Activated T-helper 1 cell treated with Interleukin-2 at 50 U/mL for 16 hours (primary cell): ENCODE results near the gene GAK.

Source experiments
- DNase-seq: peaks from one replicate; pipeline ENCODE4 v3.0.0-alpha.2; 2020; ENCODE audit warnings: low read depth

Gene GAK

DNA sequence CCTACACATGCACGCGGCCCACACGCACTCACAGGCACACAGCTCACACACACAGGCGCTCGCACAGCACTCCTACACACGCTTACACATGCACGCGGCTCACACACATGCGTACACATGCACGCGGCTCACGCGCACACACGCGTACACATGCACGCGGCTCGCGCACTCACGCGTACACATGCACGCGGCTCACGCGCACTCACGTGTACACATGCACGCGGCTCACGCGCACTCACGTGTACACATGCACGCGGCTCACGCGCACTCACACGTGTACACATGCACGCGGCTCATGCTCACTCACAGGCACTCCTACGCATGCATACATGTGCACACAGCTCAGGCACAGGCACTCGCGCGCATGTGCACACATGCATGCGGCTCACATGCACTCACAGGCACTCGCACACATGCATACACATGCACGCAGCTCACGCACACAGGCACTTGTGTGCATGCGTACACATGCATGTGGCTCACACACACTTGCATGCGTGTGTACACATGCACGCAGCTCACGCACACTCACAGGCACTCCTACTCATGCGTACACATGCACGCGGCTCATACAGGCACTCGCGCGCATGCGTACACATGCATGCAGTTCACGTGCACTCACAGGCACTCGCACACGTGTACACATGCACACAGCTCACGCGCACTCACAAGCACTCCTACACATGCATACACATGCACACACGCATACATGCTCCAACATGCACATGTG lies 44.9 kb downstream of the GAK start:
- no peak for DNase-seq

- DNase-seq, result no peak
Measured at GRCh38 chr4:886244-886643, 45.9 kb downstream of the GAK start.

- DNase-seq, result no peak
Measured at GRCh38 chr4:885353-885752, 46.8 kb downstream of the GAK start.

DNA sequence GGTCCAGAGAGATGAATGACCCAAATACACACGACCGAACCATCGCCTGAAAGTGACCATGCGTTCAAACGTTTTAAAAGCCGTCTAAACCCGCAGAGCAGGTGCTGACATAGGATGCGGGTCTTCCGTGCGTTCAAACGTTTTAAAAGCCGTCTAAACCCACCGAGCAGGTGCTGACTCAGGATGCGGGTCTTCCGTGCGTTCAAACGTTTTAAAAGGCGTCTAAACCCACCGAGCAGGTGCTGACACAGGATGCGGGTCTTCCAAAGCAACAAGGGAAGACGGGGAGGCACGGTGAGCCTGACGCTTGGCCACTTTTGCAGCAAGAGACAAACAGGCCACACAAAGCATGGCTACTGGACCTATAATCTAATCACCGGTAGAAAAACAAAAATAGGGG lies 47.2 kb downstream of the GAK start:
- DNase-seq, result no peak

- DNase-seq, result no peak
Measured at GRCh38 chr4:884259-884658, 47.9 kb downstream of the GAK start.

DNA sequence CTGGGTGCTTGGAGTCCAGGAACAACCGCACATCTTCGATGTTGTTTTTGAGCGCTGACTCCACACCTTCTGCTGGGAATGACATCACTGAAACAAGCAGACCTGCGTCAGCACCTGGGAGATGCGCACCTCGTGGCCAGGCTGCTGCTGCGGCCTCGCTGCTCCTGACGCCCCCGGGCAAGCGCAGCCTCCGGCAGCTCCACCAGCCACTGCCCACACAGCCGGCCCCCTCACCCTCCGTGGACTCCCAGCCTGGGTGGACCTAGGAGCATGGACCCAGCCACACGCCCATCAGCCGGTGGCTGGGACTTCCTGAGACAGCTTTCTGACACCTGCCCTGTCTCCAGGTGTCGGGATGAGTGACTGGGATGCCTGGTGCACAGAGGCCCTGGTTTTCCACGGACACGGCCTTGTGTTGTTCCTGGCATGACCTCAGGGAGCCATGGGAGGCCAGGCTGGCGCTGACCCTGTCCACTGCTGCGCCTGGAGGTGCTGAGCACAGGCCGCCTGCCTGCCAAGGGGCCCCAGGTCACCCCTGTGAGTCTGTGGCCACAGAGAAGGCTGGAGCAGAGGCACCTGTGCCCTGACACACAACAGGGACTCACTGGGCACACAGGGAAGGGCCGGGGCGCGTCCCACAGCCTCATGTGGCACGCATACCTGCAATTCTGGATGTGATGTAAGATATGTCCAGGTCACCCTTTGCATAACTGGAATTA lies 48.6 kb downstream of the GAK start:
- DNase-seq, result no peak

DNA sequence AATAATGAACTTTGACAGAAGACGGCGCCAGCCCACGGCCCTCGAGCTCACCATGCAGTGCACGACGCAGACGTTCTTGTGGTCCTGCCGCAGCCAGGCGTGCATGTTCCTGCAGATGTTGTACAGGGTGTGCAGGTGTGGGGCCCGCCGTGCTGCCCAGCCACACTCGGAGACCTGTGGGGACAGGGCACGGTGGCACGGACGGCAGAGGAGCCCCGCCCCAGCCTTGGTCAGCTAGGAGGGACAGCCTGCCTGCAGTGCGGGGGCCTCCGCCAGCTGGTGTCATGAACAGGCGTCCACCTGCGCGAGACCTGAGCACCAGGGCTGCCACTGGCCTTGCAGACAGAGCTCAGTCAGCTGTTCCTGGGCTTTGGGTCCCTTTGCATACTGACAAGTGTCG lies 49.5 kb downstream of the GAK start:
- DNase-seq, result no peak

- DNase-seq, result no peak
Measured at GRCh38 chr4:881709-882108, 50.4 kb downstream of the GAK start.

DNA sequence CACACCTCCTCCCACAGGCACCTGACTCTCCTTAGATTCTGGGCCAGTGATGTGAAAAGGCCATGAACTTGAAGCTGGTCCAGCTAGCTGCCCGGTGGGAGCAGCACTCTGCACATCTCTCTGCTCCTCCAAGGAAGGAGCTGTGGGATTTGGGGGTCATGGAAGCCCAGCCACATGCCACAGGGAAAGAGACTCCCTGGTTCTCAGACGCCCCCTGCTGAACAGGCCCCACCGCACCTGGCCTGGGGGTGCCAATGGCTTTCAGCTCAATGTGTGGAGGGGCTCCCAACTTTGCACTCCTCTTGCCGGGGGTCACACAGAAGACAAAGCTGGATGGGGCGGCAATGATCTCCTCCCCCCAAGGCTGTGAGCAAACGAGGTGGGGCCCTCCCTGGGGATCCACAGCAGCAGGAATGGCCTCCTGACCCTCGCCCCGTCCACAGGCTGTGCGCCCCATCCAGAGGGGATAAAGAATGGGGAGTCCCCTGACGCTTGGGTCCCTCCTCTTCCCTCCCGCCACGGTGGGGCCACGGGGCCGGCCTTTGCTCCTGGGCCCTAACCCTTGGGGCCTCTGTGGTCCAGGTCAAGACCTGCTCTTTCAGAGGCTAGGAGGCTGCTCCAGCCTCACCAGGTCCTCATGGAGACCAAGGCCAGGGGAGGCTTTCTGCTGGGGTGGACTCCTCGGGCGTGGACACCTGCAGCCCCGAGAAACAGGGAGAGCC lies 51.3 kb downstream of the GAK start:
- no peak for DNase-seq

DNA sequence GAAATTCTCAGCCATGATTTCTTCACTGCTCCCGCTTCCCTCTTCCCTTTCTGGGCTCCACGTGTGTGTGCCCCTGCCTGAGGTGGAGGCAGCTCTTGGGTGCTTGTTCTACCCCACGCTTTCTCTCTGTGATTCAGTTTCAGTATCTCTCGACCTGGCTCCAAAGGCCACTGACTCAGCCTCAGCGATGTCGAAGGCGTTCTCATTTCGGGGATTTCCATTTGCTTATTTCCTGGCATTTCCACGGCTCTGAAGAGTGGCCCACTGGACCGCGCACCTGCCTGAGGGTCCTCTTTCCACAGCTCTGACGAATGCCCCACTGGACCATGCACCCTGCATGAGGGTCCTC lies 52.4 kb downstream of the GAK start:
- DNase-seq, result peak; percentile 13

DNA sequence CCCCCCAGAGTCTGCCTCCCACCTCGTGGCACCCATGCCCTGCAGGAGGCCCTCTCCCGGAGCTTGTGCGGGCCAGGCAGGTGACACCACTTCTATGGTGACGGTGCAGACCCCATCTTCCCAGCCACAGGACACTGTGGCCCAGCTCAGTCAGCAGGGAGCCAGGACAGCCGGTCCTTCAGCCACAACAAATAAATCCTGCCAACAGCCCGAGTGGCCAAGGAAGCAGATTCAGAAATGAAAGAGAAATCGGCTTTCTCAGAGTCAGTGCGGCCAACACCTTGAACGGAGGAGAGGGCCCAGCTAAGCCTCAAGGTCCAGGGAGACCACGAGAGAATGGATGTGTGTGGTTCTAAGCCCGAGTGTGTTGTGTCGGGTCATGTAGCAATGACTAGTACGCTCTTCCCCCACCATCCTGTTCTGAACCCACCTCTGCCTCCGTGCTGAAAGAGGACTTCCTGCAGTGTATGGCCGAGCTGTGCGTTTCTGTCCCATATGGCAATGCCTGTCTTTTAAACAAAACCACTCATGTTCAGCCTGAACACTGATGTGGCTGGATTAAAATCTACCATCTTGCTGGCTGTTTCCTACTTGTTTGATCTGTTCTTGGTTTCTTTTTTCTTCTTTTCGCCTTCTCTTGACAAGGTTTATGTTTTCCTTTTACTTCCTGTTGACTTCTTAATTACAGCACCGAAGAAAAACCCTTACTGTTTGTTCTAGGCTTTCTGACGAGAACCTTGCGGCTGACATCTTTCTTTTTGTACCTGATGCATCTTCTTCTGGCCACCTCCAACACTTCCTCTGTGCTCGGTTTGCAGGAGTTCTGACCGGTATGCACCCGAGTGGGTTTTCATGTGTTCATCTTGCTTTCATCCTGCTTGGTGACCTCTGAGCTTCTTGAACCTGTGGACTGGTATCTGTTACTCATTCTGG lies 53.1 kb downstream of the GAK start:
- peak; percentile 12 for DNase-seq

DNA sequence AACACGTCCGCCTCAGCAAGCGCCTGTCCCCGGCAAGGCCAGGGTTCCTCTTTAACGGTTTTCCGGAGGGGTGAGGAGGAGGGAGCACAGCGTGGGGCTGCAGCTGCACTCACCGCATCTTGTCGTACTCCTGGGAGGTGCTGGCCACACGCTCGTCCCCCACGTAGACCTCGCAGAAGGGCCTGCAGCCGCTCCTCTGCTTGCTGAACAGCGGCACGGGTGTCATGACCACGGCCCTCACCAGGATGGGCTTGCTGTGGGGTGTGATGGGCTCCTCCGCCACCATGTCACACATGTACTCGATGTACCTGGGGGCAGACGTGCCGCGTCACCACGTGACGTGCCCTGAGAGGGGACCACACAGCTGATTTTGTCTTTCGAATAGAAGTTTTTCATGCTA lies 54.6 kb downstream of the GAK start:
- no peak for DNase-seq

DNA sequence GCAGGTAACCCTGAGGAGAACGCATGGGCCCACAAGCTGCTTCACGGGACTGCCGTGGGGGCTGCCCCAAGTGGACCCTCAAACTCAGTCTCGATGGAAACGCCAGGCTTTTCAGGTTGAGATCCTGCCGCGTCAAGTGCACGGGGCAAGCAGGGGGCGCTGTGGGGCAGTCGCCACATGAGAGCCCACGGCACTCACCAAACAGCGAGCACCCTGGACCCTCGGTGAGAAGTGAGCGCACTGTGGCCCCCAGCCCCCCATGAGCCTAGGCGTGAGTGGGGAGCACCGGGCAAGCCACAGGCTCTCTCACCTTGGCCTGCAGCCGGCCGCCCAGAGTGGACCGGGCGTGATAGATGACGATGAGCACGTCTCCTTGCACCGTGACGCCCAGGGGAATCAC lies 55.3 kb downstream of the GAK start:
- DNase-seq, result no peak

- no peak for DNase-seq
Measured at GRCh38 chr4:875818-876423, 56.2 kb downstream of the GAK start.

DNA sequence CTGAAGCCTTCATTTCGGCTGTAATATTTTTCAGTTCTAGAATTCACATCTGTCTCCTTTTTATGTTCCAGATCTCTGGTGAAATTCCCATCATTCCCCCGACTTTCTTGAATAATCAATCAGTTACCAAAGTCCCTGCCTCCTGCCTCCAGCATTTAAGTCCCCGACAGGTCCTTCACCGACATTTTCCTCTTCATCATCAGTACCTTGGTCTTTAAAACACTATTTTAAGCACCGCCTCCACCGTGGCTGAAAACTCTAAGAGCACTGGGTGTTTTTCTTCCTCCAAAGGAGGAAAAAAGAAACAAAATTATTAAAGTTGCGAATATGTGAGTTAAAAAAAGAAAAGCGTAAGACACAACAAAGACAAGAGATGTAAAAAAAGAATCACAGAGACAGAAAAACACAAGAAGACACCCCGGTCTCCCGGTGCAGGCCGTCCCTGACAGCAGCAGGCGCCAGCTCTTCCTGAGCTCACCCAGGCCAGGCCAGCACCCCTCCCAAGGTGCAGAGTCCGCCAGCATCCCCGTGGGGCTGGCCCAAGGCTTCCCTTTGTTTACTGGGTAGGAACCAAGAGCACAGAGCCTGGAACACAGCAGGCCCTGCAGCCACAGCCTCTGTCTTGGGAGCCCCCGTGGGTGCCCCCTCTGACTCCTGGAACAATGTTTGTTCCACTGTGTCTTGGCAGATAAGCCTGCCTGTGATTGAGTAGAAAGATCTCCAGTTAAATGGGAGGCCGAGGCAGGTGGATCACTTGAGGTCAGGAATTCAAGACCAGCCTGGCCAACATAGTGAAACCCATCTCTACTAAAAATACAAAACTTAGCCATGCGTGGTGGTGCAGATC lies 56.9 kb downstream of the GAK start:
- DNase-seq, result no peak

GRCh38 chr4:874056-874455 lies 58.1 kb downstream of the GAK start:
- DNase-seq, result no peak

- no peak for DNase-seq
Measured at GRCh38 chr4:872241-872981, 59.7 kb downstream of the GAK start.

DNA sequence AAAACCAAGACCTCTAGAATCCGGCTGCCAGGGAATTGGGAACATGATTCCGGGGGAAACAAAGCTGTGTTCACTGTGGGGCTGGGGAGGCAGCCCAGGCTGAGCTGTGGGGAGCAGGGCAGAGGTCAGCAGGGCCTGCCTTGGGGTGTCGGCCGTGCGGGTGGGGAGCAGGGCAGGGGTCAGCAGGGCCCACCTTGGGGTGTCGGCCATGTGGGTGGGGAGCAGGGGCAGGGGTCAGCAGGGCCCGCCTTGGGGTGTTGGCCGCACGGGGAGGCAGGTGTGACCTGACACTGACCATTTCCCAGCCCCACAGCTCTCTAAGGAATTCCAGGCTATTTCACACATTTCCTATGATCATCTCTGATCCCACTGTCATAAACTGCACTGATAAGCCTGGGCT lies 60.6 kb downstream of the GAK start:
- DNase-seq, result no peak

GRCh38 chr4:870951-871350 lies 61.2 kb downstream of the GAK start:
- no peak for DNase-seq

GRCh38 chr4:869776-870175 lies 62.3 kb downstream of the GAK start:
- no peak for DNase-seq
